Breast epithelium (tissue), 4 donors: ENCODE measurements around the gene FAM193A. TPM values are rescaled to one million over a fixed set of nuclear protein-coding genes. Genes with fewer than 3 reads are reported as not detected.
"Not testable (repeated sequence)": the region's sequence is repeated elsewhere in the genome, so short reads cannot be mapped to it uniquely, and the experiment has no call there.

Source experiments
- DNase-seq, 2 donors: peaks; one replicate each; pipeline ENCODE4 v3.0.0-alpha.2; 2019; ENCODE audit warnings: low spot score in 2 of 2
- H3K27ac ChIP-seq, 2 donors: fragments of 200-600 bp; sonication (generic) in 1 of 2; one replicate each; pipeline ENCODE4 v1.5.1; 2016 to 2019; ENCODE audit warnings: mild to moderate bottlenecking in 1 of 2
- H3K27me3 ChIP-seq, 2 donors: fragments of 200-600 bp; sonication (generic) in 1 of 2; one replicate each; pipeline versions ENCODE4 v1.5.1 to v1.6.0; 2017 to 2019; ENCODE audit warnings: control low read depth in 1 of 2, mild to moderate bottlenecking in 1 of 2
- H3K36me3 ChIP-seq: fragments of 200-600 bp; one replicate; pipeline ENCODE4 v1.5.1; 2019
- H3K4me1 ChIP-seq, 2 donors: fragments of 200-600 bp; sonication (generic); one replicate each; pipeline ENCODE4 v1.5.1; 2016 to 2019; ENCODE audit warnings: control low read depth in 1 of 2
- H3K4me3 ChIP-seq, 3 donors: fragments of 200-600 bp; sonication (generic); 1 replicate in 2 of 3; 2 replicates in 1 of 3; pipeline ENCODE4 v1.5.1; 2016 to 2019; ENCODE audit warnings: mild to moderate bottlenecking in 3 of 3, moderate library complexity in 2 of 3
- H3K9me3 ChIP-seq, 2 donors: fragments of 200-600 bp; sonication (generic) in 1 of 2; one replicate each; pipeline ENCODE4 v1.5.1; 2016 to 2019; ENCODE audit warnings: control low read depth in 1 of 2
- CTCF ChIP-seq, 3 donors: fragments of 450-650 bp; IDR thresholded peaks; one replicate each; pipeline ENCODE4 v1.5.1; 2016 to 2017; ENCODE audit warnings: antibody characterized with exemption in 3 of 3, mild to moderate bottlenecking in 3 of 3, moderate library complexity in 3 of 3
- POLR2A ChIP-seq: fragments of 450-650 bp; IDR thresholded peaks from one replicate; pipeline ENCODE4 v1.6.1; 2016; ENCODE audit warnings: antibody characterized with exemption, mild to moderate bottlenecking, moderate library complexity
- POLR2AphosphoS5 ChIP-seq, 3 donors: sonication (generic); formaldehyde crosslinking; IDR thresholded peaks; one replicate each; pipeline ENCODE4 v1.6.1; 2017; ENCODE audit warnings: antibody characterized with exemption in 3 of 3
- intact Hi-C: fragments of 100-400 bp; cut with DNase I; formaldehyde crosslinking; loops from one replicate; pipeline ENCODE4 v1.15.1; 2023; ENCODE audit warnings: low total_unique reads
- total RNA-seq, 3 donors: library from RNA; depleted of rRNA; stranded (reverse); fragments of >200 nt; gene quantifications; one replicate each; pipeline ENCODE4 v1.1.0, GENCODE V29; 2016

FAM193A gene
- total RNA-seq, 3 donors from 2014 or later, result 24.5 to 26.5 (median 24.7) TPM

GRCh38 chr4:2672082-2672481 lies 135.6 kb downstream of the FAM193A start:
- H3K4me1 ChIP-seq, result peaks cover 0 to 10% of the 10 kb centered on the region in 2 donors
- intact Hi-C loops, result no loop called here

GRCh38 chr4:2672700-2673099 lies 136.3 kb downstream of the FAM193A start:
- Histone ChIP-seq H3K9me3 (no peaks in the 10 kb centered on the region), H3K27me3 (no peaks in the 10 kb centered on the region), H3K4me3 (no peak overlapping the region), H3K4me1 (peaks cover 0 to 10% of the 10 kb centered on the region in 2 donors), H3K36me3 (peaks cover 5% of the 10 kb centered on the region), H3K27ac (no peak overlapping the region)
- DNase-seq, result no peak
- TF ChIP-seq POLR2A, result no peak
- no peak for TF ChIP-seq POLR2AphosphoS5 (IDR thresholded peaks at IDR 0.05)
- TF ChIP-seq CTCF (IDR thresholded peaks at IDR 0.05), result no peak
- intact Hi-C loops, result no loop called here

More at GRCh38 chr4:2672082-2672481, 135.6 kb downstream of the FAM193A start:
- no peaks in the 10 kb centered on the region for H3K9me3 ChIP-seq
- H3K4me3 ChIP-seq, result no peak overlapping the region
- H3K27me3 ChIP-seq, result no peaks in the 10 kb centered on the region
- TF ChIP-seq POLR2A (no peak), POLR2AphosphoS5 (IDR thresholded peaks at IDR 0.05) (no peak), CTCF (IDR thresholded peaks at IDR 0.05) (no peak)
- H3K36me3 ChIP-seq, result peaks cover 5% of the 10 kb centered on the region
- peak overlapping the region in 1 of 2 donors; percentile 49 for H3K27ac ChIP-seq
- no peak for DNase-seq

GRCh38 chr4:2673157-2673556 lies 136.7 kb downstream of the FAM193A start:
- H3K27me3 ChIP-seq, result no peaks in the 10 kb centered on the region
- no peaks in the 10 kb centered on the region for H3K9me3 ChIP-seq
- peaks cover 5% of the 10 kb centered on the region for H3K36me3 ChIP-seq
- peaks cover 0 to 10% of the 10 kb centered on the region in 2 donors for H3K4me1 ChIP-seq
- H3K4me3 ChIP-seq, result no peak overlapping the region
- no peak for DNase-seq
- no peak overlapping the region for H3K27ac ChIP-seq
- intact Hi-C loops, result no loop called here
- TF ChIP-seq POLR2AphosphoS5 (IDR thresholded peaks at IDR 0.05) (no peak), CTCF (IDR thresholded peaks at IDR 0.05) (no peak), POLR2A (no peak)

- DNase-seq, H3K4me1 ChIP-seq, intact Hi-C loops, H3K4me3 ChIP-seq, H3K36me3 ChIP-seq, H3K27me3 ChIP-seq, H3K9me3 ChIP-seq, H3K27ac ChIP-seq: not testable (repeated sequence)
Observed at GRCh38 chr4:2679762-2680161, 143.3 kb downstream of the FAM193A start.

GRCh38 chr4:2684486-2684885 lies 148.0 kb downstream of the FAM193A start:
- intact Hi-C loops, result no loop called here
- Histone ChIP-seq H3K9me3 (no peaks in the 10 kb centered on the region), H3K4me1 (no peaks in the 10 kb centered on the region), H3K27ac (no peak overlapping the region), H3K36me3 (no peaks in the 10 kb centered on the region), H3K4me3 (no peak overlapping the region), H3K27me3 (no peaks in the 10 kb centered on the region)
- no peak for TF ChIP-seq POLR2A
- DNase-seq, result no peak

- intact Hi-C loops, result no loop called here
- no peaks in the 10 kb centered on the region for H3K9me3 ChIP-seq
- no peak overlapping the region for H3K27ac ChIP-seq
- TF ChIP-seq POLR2A (no peak), CTCF (IDR thresholded peaks at IDR 0.05) (no peak), POLR2AphosphoS5 (IDR thresholded peaks at IDR 0.05) (no peak)
- DNase-seq, result no peak
- no peaks in the 10 kb centered on the region for H3K4me1 ChIP-seq
- no peaks in the 10 kb centered on the region for H3K27me3 ChIP-seq
- H3K4me3 ChIP-seq, result no peak overlapping the region
- H3K36me3 ChIP-seq, result no peaks in the 10 kb centered on the region
Observed at GRCh38 chr4:2685541-2685940, 149.1 kb downstream of the FAM193A start.
